ENCODE results near the gene TICAM2. TPM values are rescaled to one million over a fixed set of nuclear protein-coding genes. Genes with fewer than 3 reads are reported as not detected.

The TICAM2 gene
- total and polyA plus RNA-seq, 10 donors = 2.9 to 9.2 (median 5.3) TPM

DNA sequence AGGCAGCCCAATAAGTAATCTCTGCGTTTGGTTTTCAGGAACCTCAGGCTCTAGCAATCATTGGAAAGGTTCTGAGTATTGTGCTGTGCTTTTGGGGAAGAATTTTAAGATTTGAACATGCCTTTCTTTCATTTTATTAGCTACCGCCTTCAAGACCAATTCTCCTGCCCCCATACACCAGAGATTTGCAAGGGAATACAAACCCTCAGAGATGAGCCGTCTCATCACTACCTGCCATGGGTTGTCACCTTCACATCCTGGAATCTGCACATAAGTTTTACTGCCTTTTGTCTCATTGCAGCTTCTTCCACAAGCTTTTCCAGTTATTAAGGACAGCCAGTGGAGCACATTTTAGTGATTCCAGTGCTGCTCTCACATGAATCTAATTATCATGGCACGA, 35.2 kb upstream of the TICAM2 start:
- H3K27me3 ChIP-seq (replicated peaks in 1 of 7) = peaks cover 0 to 10% (median 0%) of the 10 kb centered on the region in 7 donors
- H3K4me1 ChIP-seq = peaks cover 0 to 15% (median 11%) of the 10 kb centered on the region in 6 donors
- H3K4me3 ChIP-seq = no peak overlapping the region
- intact Hi-C loops (cut with DNase I; ENCODE audit: low total_unique reads) = no loop called here
- no peak for DNase-seq
- no peaks in the 10 kb centered on the region for H3K36me3 ChIP-seq
- 79 to 91% (median 85%) methylated on average over 4 of the region's 4 CpGs for WGBS, 5 donors
- no peak for TF ChIP-seq POLR2AphosphoS5 (IDR thresholded peaks at IDR 0.05)
- TF ChIP-seq POLR2A (IDR thresholded peaks at IDR 0.05) = no peak
- TF ChIP-seq CTCF (IDR thresholded peaks at IDR 0.05 in 8 of 11, conservative IDR thresholded peaks at IDR 0.05 in 3 of 11) = no peak
- no peaks in the 10 kb centered on the region for H3K9me3 ChIP-seq
- no peak overlapping the region for H3K27ac ChIP-seq

DNA sequence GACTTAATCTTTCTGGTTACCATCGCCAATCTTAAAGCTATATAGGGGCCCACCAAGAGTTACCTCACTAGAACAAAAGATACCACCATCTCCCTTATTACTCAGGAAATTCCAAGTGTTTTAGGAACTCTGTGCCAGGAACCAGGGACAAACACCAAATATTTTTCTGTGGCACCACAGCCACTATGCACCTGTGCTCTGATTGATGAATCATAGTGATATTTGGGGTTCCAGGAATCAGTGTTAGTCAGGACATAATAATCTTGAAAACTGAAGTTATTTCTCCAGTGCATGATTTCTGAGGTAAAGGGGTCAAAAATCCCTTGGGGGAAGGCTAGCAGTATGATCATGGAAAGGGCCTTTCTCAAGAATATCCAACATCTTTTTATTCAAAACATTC, 33.7 kb upstream of the TICAM2 start:
- Histone ChIP-seq H3K4me1 (peaks cover 0 to 15% (median 11%) of the 10 kb centered on the region in 6 donors), H3K27ac (no peak overlapping the region), H3K4me3 (no peak overlapping the region), H3K36me3 (no peaks in the 10 kb centered on the region), H3K9me3 (no peaks in the 10 kb centered on the region), H3K27me3 (replicated peaks in 1 of 7) (peaks cover 0 to 7% (median 0%) of the 10 kb centered on the region in 7 donors)
- TF ChIP-seq POLR2AphosphoS5 (IDR thresholded peaks at IDR 0.05) = no peak
- no peak for TF ChIP-seq POLR2A (IDR thresholded peaks at IDR 0.05)
- no peak for TF ChIP-seq CTCF (IDR thresholded peaks at IDR 0.05 in 8 of 11, conservative IDR thresholded peaks at IDR 0.05 in 3 of 11)
- intact Hi-C loops (cut with DNase I; ENCODE audit: low total_unique reads) = no loop called here
- 72 to 88% (median 84%) methylated on average over 1 of the region's 1 CpG for WGBS, 5 donors
- no peak for DNase-seq

GRCh38 chr5:115634343-115635132, 32.3 kb upstream of the TICAM2 start:
- Histone ChIP-seq H3K4me3 (peak overlapping the region in 7 of 8 donors; percentile 17 to 57 (median 33)), H3K9me3 (no peaks in the 10 kb centered on the region), H3K27ac (peak overlapping the region in 7 of 8 donors; percentile 57 to 83 (median 71)), H3K4me1 (peaks cover 0 to 15% (median 11%) of the 10 kb centered on the region in 6 donors), H3K36me3 (no peaks in the 10 kb centered on the region), H3K27me3 (replicated peaks in 1 of 7) (peaks cover 0 to 7% (median 0%) of the 10 kb centered on the region in 7 donors)
- WGBS, 5 donors = 2 to 5% (median 3%) methylated on average over 8 of the region's 8 CpGs
- intact Hi-C loops (cut with DNase I; ENCODE audit: low total_unique reads) = loop anchor here (5.0 kb wide), 1 partner anchor 198 kb away; no protein-coding TSS in a partner anchor
- no peak for TF ChIP-seq POLR2A (IDR thresholded peaks at IDR 0.05)
- TF ChIP-seq POLR2AphosphoS5 (IDR thresholded peaks at IDR 0.05) = peak in 1 of 3 donors; percentile 45
- peak; percentile 81 to 96 (median 94) for TF ChIP-seq CTCF (IDR thresholded peaks at IDR 0.05 in 8 of 11, conservative IDR thresholded peaks at IDR 0.05 in 3 of 11)
- DNase-seq = peak; percentile 94

- no peaks in the 10 kb centered on the region for H3K9me3 ChIP-seq
- DNase-seq = no peak
- H3K27ac ChIP-seq = no peak overlapping the region
- no peak overlapping the region for H3K4me3 ChIP-seq
- WGBS, 5 donors = 86 to 93% (median 90%) methylated on average over 1 of the region's 1 CpG
- H3K27me3 ChIP-seq (replicated peaks in 1 of 7) = no peaks in the 10 kb centered on the region
- intact Hi-C loops (cut with DNase I; ENCODE audit: low total_unique reads) = loop anchor here (5.0 kb wide), 1 partner anchor 202 kb away; no protein-coding TSS in a partner anchor
- H3K36me3 ChIP-seq = no peaks in the 10 kb centered on the region
- H3K4me1 ChIP-seq = peaks cover under 1 to 31% (median 23%) of the 10 kb centered on the region in 6 donors
- no peak for TF ChIP-seq POLR2A (IDR thresholded peaks at IDR 0.05)
- no peak for TF ChIP-seq POLR2AphosphoS5 (IDR thresholded peaks at IDR 0.05)
- no peak for TF ChIP-seq CTCF (IDR thresholded peaks at IDR 0.05 in 8 of 11, conservative IDR thresholded peaks at IDR 0.05 in 3 of 11)
These were observed 27.6 kb upstream of the TICAM2 start for GRCh38 chr5:115629903-115630302.

Data from spleen (tissue), 11 donors.